ENCODE data around the gene NEDD4.
"Not testable (repeated sequence)": the region's sequence is repeated elsewhere in the genome, so short reads cannot be mapped to it uniquely, and the experiment has no call there.

The NEDD4 gene

GRCh38 chr15:56028430-56028829 is 35.0 kb upstream of the NEDD4 start:
- H4K20me1 ChIP-seq (ENCODE audit: insufficient read depth): no peaks in the 10 kb centered on the region
- no peaks in the 10 kb centered on the region for H3K36me3 ChIP-seq (ENCODE audit: insufficient read depth)
- H3K9ac ChIP-seq: no peak overlapping the region
- H3K27me3 ChIP-seq (ENCODE audit: insufficient read depth, low read depth): no peaks in the 10 kb centered on the region
- no peak overlapping the region for H2AFZ ChIP-seq (ENCODE audit: low read depth)
- H3K4me2 ChIP-seq: no peak overlapping the region
- H3K27ac ChIP-seq: no peak overlapping the region
- no peak overlapping the region for H3K4me3 ChIP-seq (IDR thresholded peaks at IDR 0.05; ENCODE audit: insufficient read depth, low read depth, low read length)
- H3K4me1 ChIP-seq (ENCODE audit: low read depth, poor library complexity, severe bottlenecking): no peaks in the 10 kb centered on the region
- no peaks in the 10 kb centered on the region for H3K79me2 ChIP-seq (ENCODE audit: insufficient read depth, low read depth)
- TF ChIP-seq CTCF (conservative IDR thresholded peaks at IDR 0.05; ENCODE audit: low read depth, low read length): no peak

GRCh38 chr15:56023160-56023559 is 29.7 kb upstream of the NEDD4 start:
- not testable (repeated sequence) for H3K79me2 ChIP-seq (ENCODE audit: insufficient read depth, low read depth); H3K9ac ChIP-seq; H3K4me3 ChIP-seq (IDR thresholded peaks at IDR 0.05; ENCODE audit: insufficient read depth, low read depth, low read length); H3K36me3 ChIP-seq (ENCODE audit: insufficient read depth); H4K20me1 ChIP-seq (ENCODE audit: insufficient read depth); H3K4me1 ChIP-seq (ENCODE audit: low read depth, poor library complexity, severe bottlenecking); H3K27me3 ChIP-seq (ENCODE audit: insufficient read depth, low read depth); H3K4me2 ChIP-seq; H2AFZ ChIP-seq (ENCODE audit: low read depth); H3K27ac ChIP-seq

GRCh38 chr15:56019819-56020486 is 26.5 kb upstream of the NEDD4 start:
- H3K27ac ChIP-seq: no peak overlapping the region
- no peak overlapping the region for H3K9ac ChIP-seq
- no peaks in the 10 kb centered on the region for H3K36me3 ChIP-seq (ENCODE audit: insufficient read depth)
- H3K4me3 ChIP-seq (IDR thresholded peaks at IDR 0.05; ENCODE audit: insufficient read depth, low read depth, low read length): no peak overlapping the region
- no peaks in the 10 kb centered on the region for H3K27me3 ChIP-seq (ENCODE audit: insufficient read depth, low read depth)
- H3K4me2 ChIP-seq: no peak overlapping the region
- no peaks in the 10 kb centered on the region for H3K4me1 ChIP-seq (ENCODE audit: low read depth, poor library complexity, severe bottlenecking)
- H3K79me2 ChIP-seq (ENCODE audit: insufficient read depth, low read depth): no peaks in the 10 kb centered on the region
- TF ChIP-seq CTCF (conservative IDR thresholded peaks at IDR 0.05; ENCODE audit: low read depth, low read length): no peak
- H4K20me1 ChIP-seq (ENCODE audit: insufficient read depth): no peaks in the 10 kb centered on the region
- H2AFZ ChIP-seq (ENCODE audit: low read depth): no peak overlapping the region

- Histone ChIP-seq H2AFZ (ENCODE audit: low read depth) (no peak overlapping the region), H3K9ac (no peak overlapping the region), H3K79me2 (ENCODE audit: insufficient read depth, low read depth) (no peaks in the 10 kb centered on the region), H3K4me3 (IDR thresholded peaks at IDR 0.05; ENCODE audit: insufficient read depth, low read depth, low read length) (no peak overlapping the region), H3K27me3 (ENCODE audit: insufficient read depth, low read depth) (no peaks in the 10 kb centered on the region), H3K27ac (no peak overlapping the region), H3K4me2 (no peak overlapping the region), H3K36me3 (ENCODE audit: insufficient read depth) (no peaks in the 10 kb centered on the region), H3K4me1 (ENCODE audit: low read depth, poor library complexity, severe bottlenecking) (no peaks in the 10 kb centered on the region), H4K20me1 (ENCODE audit: insufficient read depth) (no peaks in the 10 kb centered on the region)
- no peak for TF ChIP-seq CTCF (conservative IDR thresholded peaks at IDR 0.05; ENCODE audit: low read depth, low read length)
Observed at GRCh38 chr15:56019060-56019793, 25.8 kb upstream of the NEDD4 start.

- Histone ChIP-seq H4K20me1 (ENCODE audit: insufficient read depth) (no peaks in the 10 kb centered on the region), H3K27ac (no peak overlapping the region), H3K79me2 (ENCODE audit: insufficient read depth, low read depth) (no peaks in the 10 kb centered on the region), H3K27me3 (ENCODE audit: insufficient read depth, low read depth) (no peaks in the 10 kb centered on the region), H3K4me3 (IDR thresholded peaks at IDR 0.05; ENCODE audit: insufficient read depth, low read depth, low read length) (no peak overlapping the region), H2AFZ (ENCODE audit: low read depth) (no peak overlapping the region), H3K4me2 (no peak overlapping the region), H3K4me1 (ENCODE audit: low read depth, poor library complexity, severe bottlenecking) (no peaks in the 10 kb centered on the region), H3K9ac (no peak overlapping the region), H3K36me3 (ENCODE audit: insufficient read depth) (no peaks in the 10 kb centered on the region)
- no peak for TF ChIP-seq CTCF (conservative IDR thresholded peaks at IDR 0.05; ENCODE audit: low read depth, low read length)
Observed at GRCh38 chr15:56017920-56018319, 24.5 kb upstream of the NEDD4 start.
